Stimulated activated CD4-positive, alpha-beta T cell treated with anti-CD3 and anti-CD28 coated beads, Interleukin-15, amount 100 ng/mL, for 1 hour (primary cell): ENCODE data around the gene SNX8.
"Not testable (repeated sequence)": the region's sequence is repeated elsewhere in the genome, so short reads cannot be mapped to it uniquely, and the experiment has no call there.

Experiments
- DNase-seq, 2 donors: peaks; one replicate each; pipeline ENCODE4 v3.0.0-alpha.2; 2020; ENCODE audit warnings: low read depth in 1 of 2, low spot score in 1 of 2

Gene SNX8

GRCh38 chr7:2295936-2296620, 18.2 kb downstream of the SNX8 start:
- no peak for DNase-seq

GRCh38 chr7:2290877-2291276, 23.4 kb downstream of the SNX8 start:
- no peak for DNase-seq

- DNase-seq, result no peak
These were observed 24.6 kb downstream of the SNX8 start for GRCh38 chr7:2289621-2290020.

GRCh38 chr7:2289111-2289586, 25.1 kb downstream of the SNX8 start:
- DNase-seq, result no peak

GRCh38 chr7:2288503-2288902, 25.7 kb downstream of the SNX8 start:
- DNase-seq, result no peak

- no peak for DNase-seq
These were observed 26.5 kb downstream of the SNX8 start for GRCh38 chr7:2287745-2288144.

GRCh38 chr7:2283074-2283473, 31.2 kb downstream of the SNX8 start:
- no peak for DNase-seq

GRCh38 chr7:2282185-2282751, 32.0 kb downstream of the SNX8 start:
- no peak for DNase-seq

GRCh38 chr7:2281541-2281940, 32.7 kb downstream of the SNX8 start:
- no peak for DNase-seq

GRCh38 chr7:2280424-2280823, 33.8 kb downstream of the SNX8 start:
- no peak for DNase-seq

- no peak for DNase-seq
These were observed 34.3 kb downstream of the SNX8 start for GRCh38 chr7:2279896-2280295.

- DNase-seq, result no peak
These were observed 36.2 kb downstream of the SNX8 start for GRCh38 chr7:2278026-2278425.

- DNase-seq, result no peak
These were observed 38.1 kb downstream of the SNX8 start for GRCh38 chr7:2276107-2276506.

GRCh38 chr7:2275101-2275500, 39.1 kb downstream of the SNX8 start:
- no peak for DNase-seq

- DNase-seq, result no peak
These were observed 39.6 kb downstream of the SNX8 start for GRCh38 chr7:2274666-2275065.

GRCh38 chr7:2273866-2274265, 40.4 kb downstream of the SNX8 start:
- no peak for DNase-seq

- DNase-seq, result no peak
These were observed 42.2 kb downstream of the SNX8 start for GRCh38 chr7:2272031-2272430.

- no peak for DNase-seq
These were observed 42.8 kb downstream of the SNX8 start for GRCh38 chr7:2271273-2272026.

- DNase-seq, result no peak
These were observed 43.7 kb downstream of the SNX8 start for GRCh38 chr7:2270495-2270894.

- DNase-seq, result no peak
These were observed 44.2 kb downstream of the SNX8 start for GRCh38 chr7:2269991-2270460.

- not testable (repeated sequence) for DNase-seq
These were observed 44.9 kb downstream of the SNX8 start for GRCh38 chr7:2269089-2269990.
